ENCODE results near the gene HYDIN.
"Not testable (repeated sequence)": the region's sequence is repeated elsewhere in the genome, so short reads cannot be mapped to it uniquely, and the experiment has no call there.

Gene HYDIN

GRCh38 chr16:71080262-71080661 is 150.3 kb downstream of the HYDIN start:
- H3K9me3 Mint-ChIP-seq, H3K27me3 Mint-ChIP-seq, ATAC-seq, DNase-seq, H3K27ac Mint-ChIP-seq, H3K4me1 Mint-ChIP-seq, H3K4me3 Mint-ChIP-seq: not testable (repeated sequence)

- not testable (repeated sequence) for H3K4me3 Mint-ChIP-seq, H3K4me1 Mint-ChIP-seq, ATAC-seq, DNase-seq, H3K27me3 Mint-ChIP-seq, H3K9me3 Mint-ChIP-seq, H3K27ac Mint-ChIP-seq
Measured at GRCh38 chr16:71070651-71071050, 159.9 kb downstream of the HYDIN start.

- ATAC-seq, H3K4me1 Mint-ChIP-seq, DNase-seq, H3K27me3 Mint-ChIP-seq, H3K4me3 Mint-ChIP-seq, H3K27ac Mint-ChIP-seq, H3K9me3 Mint-ChIP-seq: not testable (repeated sequence)
Measured at GRCh38 chr16:71069842-71070241, 160.7 kb downstream of the HYDIN start.

GRCh38 chr16:71053897-71054609 is 176.5 kb downstream of the HYDIN start:
- not testable (repeated sequence) for H3K4me1 Mint-ChIP-seq, H3K27me3 Mint-ChIP-seq, DNase-seq, H3K27ac Mint-ChIP-seq, H3K4me3 Mint-ChIP-seq, ATAC-seq, H3K9me3 Mint-ChIP-seq

- not testable (repeated sequence) for H3K4me1 Mint-ChIP-seq, H3K9me3 Mint-ChIP-seq, ATAC-seq, H3K27me3 Mint-ChIP-seq, DNase-seq, H3K27ac Mint-ChIP-seq, H3K4me3 Mint-ChIP-seq
Measured at GRCh38 chr16:71050307-71050706, 180.2 kb downstream of the HYDIN start.

- ATAC-seq, H3K27ac Mint-ChIP-seq, H3K27me3 Mint-ChIP-seq, H3K4me3 Mint-ChIP-seq, H3K9me3 Mint-ChIP-seq, DNase-seq, H3K4me1 Mint-ChIP-seq: not testable (repeated sequence)
Measured at GRCh38 chr16:71039368-71040111, 191.0 kb downstream of the HYDIN start.

- not testable (repeated sequence) for ATAC-seq, DNase-seq, H3K27ac Mint-ChIP-seq, H3K4me1 Mint-ChIP-seq, H3K4me3 Mint-ChIP-seq, H3K27me3 Mint-ChIP-seq, H3K9me3 Mint-ChIP-seq
Measured at GRCh38 chr16:71038421-71038820, 192.1 kb downstream of the HYDIN start.

GRCh38 chr16:71037987-71038386 is 192.5 kb downstream of the HYDIN start:
- not testable (repeated sequence) for ATAC-seq, DNase-seq, H3K9me3 Mint-ChIP-seq, H3K27ac Mint-ChIP-seq, H3K27me3 Mint-ChIP-seq, H3K4me3 Mint-ChIP-seq, H3K4me1 Mint-ChIP-seq

- H3K4me1 Mint-ChIP-seq, ATAC-seq, H3K9me3 Mint-ChIP-seq, H3K27ac Mint-ChIP-seq, DNase-seq, H3K27me3 Mint-ChIP-seq, H3K4me3 Mint-ChIP-seq: not testable (repeated sequence)
Measured at GRCh38 chr16:71028032-71028727, 202.3 kb downstream of the HYDIN start.

GRCh38 chr16:71027511-71027910 is 203.0 kb downstream of the HYDIN start:
- not testable (repeated sequence) for H3K9me3 Mint-ChIP-seq, ATAC-seq, H3K27ac Mint-ChIP-seq, H3K4me3 Mint-ChIP-seq, H3K27me3 Mint-ChIP-seq, H3K4me1 Mint-ChIP-seq, DNase-seq

GRCh38 chr16:71023851-71024439 is 206.6 kb downstream of the HYDIN start:
- not testable (repeated sequence) for H3K9me3 Mint-ChIP-seq, ATAC-seq, H3K27ac Mint-ChIP-seq, H3K4me1 Mint-ChIP-seq, DNase-seq, H3K27me3 Mint-ChIP-seq, H3K4me3 Mint-ChIP-seq

GRCh38 chr16:71021961-71022537 is 208.5 kb downstream of the HYDIN start:
- H3K27me3 Mint-ChIP-seq, H3K27ac Mint-ChIP-seq, H3K4me1 Mint-ChIP-seq, H3K9me3 Mint-ChIP-seq, H3K4me3 Mint-ChIP-seq, ATAC-seq, DNase-seq: not testable (repeated sequence)

- H3K27me3 Mint-ChIP-seq, H3K27ac Mint-ChIP-seq, H3K4me3 Mint-ChIP-seq, DNase-seq, H3K9me3 Mint-ChIP-seq, H3K4me1 Mint-ChIP-seq, ATAC-seq: not testable (repeated sequence)
Measured at GRCh38 chr16:71019067-71019682, 211.3 kb downstream of the HYDIN start.

GRCh38 chr16:71015419-71015818 is 215.1 kb downstream of the HYDIN start:
- H3K4me3 Mint-ChIP-seq, DNase-seq, H3K27me3 Mint-ChIP-seq, H3K4me1 Mint-ChIP-seq, H3K27ac Mint-ChIP-seq, ATAC-seq, H3K9me3 Mint-ChIP-seq: not testable (repeated sequence)
